HG03066 (cell line): ENCODE measurements around the gene TMEM248.
"Not testable (repeated sequence)": the region's sequence is repeated elsewhere in the genome, so short reads cannot be mapped to it uniquely, and the experiment has no call there.

Experiments used
- ATAC-seq: cut with Tn5 transposase; IDR thresholded peaks from one replicate; pipeline ENCODE4 v1.9.1; 2021; ENCODE audit warnings: low read depth; ENCODE audit not compliant: unreplicated experiment

TMEM248 gene

DNA sequence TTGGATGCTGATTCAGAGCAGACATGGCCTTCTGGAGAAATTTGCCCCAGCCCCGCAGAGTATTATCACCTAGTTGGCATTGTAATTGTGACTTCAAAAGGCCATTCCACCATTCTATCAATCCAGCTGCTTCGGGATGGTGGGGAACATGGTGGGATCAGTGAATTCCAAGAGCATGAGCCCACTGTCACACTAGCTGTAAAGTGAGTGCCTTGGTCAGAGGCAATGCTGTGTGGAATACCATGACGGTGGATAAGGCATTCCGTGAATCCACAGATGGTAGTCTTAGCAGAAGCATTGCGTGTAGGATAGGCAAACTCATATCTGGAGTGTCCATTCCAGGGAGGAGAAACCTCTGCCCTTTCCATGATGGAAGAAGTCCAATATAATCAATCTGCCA, 13.3 kb upstream of the TMEM248 start:
- no peak for ATAC-seq

DNA sequence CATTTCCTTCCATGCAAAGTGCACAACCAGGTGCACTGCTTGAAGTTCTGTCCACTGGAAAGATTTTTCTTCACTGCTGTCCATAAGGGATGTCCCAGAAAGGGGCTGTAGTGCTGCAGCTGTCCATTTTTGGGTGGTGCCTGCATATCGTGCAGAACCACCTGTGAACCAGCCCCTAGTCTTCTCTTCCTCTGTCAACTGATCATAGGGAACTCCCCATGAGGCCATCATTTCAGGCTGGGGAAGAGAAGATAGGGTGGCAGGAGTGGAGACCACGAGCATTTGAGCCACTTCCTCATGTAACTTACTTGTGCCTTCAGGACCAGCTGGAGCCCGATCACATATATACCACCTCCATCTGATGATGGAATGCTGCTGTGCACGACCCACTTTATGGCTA, 12.4 kb upstream of the TMEM248 start:
- ATAC-seq = not testable (repeated sequence)

DNA sequence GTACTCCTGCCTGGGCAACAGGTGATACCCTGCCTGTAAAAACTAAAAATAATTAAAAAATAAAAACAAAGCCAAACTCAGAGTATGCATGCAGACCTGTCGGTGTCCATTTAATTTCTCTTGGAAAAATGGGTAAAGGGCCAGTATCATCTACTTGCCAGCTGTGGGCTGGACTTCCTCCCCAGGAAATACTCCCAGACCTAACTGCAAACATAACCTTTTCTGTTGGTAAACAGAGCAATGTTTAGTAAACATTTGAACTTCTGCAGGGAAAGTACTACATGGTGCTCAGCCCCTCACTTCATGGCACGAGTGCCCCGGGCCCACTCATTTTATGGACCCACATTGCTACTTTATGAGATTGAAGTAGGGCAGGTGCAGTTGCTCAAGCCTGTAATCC, 10.2 kb upstream of the TMEM248 start:
- no peak for ATAC-seq

DNA sequence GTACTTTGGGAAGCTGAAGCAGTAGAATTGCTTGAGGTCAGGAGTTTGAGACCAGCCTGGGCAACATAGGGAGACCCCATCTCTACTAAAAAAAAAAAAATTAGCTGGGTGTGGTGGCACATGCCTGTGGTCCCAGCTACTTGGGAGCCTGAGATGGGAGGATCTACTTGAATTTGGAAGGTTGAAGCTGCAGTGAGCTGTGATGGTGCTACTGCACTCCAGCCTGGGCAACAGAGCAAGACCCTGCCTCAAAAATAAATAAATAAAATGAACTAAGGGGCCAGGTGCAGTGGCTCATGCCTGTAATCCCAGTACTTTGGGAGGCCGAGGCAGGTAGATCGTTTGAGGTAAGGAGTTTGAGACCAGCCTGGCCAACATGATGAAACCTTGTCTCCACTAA, 9.8 kb upstream of the TMEM248 start:
- ATAC-seq = not testable (repeated sequence)

DNA sequence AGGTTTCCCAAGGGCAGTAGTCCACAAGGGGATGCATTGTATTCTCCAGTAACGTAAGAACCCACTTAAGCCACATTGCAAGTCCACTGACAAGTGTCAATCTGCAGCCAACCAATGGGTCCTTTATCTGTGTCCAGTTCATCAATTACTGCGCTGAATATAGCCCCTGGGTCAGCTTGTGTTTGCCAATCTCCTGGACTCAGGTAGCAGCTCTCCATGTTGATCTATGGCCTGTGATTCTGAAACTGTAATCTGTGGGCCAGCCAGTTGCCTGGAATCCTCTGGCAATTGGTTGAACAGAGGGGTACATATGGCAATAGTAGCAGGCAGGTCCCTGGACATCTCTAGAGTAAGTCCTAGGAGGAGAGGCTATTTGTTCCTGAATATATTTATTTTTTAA, 8.8 kb upstream of the TMEM248 start:
- ATAC-seq = no peak

DNA sequence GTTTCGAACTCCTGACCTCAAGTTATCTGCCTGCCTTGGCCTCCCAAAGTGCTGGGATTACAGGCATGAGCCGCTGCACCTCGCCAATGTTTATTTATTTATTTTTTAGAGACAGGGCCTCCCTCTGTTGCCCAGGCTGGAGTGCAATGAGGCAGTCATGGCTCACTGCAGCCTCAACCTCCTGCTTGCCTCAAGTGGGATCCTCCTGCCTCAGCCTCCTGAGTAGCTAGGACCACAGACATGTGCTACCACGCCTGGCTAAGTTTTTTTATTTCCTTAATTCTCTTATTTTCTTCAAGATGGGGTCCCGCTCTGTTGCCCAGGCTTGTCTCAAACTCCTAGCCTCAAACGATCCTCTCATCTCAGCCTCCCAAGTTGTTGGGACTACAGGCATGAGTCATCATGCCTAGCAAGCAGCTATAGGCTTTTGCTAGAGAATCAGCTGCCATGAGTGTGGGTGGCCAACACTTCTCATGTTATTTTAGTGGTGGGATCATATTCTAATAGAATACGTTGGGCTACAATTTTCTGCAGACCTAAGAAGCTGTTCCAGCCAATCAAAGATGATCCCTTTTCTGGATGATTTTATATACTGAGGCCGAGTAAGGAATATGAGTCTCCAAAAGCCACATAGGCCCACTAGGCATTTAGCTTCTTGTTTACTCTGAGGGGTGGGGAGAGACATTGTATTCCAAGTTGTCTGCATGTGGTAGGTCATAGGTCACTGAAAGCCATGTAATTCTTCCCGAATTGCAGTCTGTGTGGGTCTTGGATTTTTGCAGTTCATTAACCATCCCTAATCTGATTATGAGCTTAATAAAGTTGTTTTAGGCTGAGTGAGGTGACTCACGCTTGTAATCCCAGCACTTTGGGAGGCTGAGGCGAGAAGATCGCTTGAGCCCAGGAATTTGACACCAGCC, 7.6 kb upstream of the TMEM248 start:
- ATAC-seq = no peak

DNA sequence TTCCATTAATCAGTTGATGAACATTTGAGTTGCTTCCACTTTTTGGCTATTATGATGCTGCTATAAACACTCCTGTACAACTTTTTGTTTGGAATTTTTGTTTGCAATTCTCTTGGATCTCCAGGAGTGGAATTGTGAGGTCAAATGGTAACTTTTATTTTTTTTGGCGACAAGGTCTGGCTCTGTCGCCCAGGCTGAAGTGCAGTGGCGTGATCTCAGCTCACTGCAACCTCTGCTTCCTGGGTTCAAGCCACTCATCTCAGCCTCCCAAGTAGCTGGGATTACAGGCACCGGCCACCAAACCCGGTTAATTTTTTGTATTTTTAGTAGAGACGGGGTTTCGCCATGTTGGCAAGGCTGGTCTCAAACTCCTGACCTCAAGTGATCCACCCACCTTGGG, 3.1 kb upstream of the TMEM248 start:
- not testable (repeated sequence) for ATAC-seq

DNA sequence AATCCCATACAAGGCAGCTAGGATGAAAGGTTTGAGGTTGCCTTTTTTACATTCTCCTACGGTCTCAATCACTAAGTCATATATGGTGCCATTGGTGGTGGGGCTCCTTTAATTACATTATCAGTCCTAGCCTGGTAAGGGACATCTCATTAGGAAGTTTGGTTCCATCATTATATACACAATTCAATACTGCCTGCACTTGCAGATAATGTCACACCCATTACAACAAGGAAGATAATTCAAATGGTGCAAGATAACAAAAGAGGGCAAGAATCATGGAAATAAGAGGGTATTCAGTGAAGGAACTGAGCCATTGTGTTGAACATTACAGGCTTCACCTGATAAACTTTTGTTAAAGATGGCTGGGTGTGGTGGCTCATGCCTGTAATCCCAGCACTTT, 1.7 kb upstream of the TMEM248 start:
- ATAC-seq = no peak

DNA sequence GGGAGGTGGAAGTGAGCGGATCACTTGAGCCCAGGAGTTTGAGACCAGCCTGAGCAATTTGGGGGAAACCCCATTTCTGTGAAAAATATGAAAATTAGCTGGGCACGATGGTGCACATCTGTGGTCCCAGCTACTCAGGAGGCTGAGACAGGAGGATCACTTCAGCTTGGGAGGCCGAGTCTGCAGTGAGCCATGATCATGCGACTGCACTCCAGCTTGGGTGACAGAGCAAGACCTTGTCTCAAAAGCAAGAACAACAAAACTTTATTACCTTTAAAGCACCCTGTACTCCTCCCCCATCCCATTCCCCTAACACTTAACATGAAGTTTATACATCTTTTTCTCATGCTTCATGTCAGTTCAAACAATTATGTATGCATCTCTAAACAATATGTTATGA, 1.3 kb upstream of the TMEM248 start:
- ATAC-seq = no peak

DNA sequence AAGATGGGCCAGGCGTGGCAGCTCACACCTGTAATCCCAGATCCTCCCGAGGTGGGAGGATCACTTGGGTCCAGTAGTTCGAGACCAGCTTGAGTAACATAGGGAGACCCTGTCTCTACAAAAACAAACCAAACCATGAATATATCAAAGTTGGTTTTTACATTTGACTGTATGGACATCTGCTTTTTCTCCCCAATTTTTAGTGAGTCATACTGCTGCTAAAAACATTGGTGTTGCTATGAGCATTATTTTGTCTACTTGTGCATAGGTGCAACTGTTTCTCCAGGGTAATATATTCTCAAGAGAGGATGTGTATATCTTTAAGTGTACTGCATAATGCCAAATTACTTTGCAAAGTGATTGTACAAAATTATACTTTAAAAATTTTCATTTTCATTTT, 769 bp upstream of the TMEM248 start:
- ATAC-seq = no peak

DNA sequence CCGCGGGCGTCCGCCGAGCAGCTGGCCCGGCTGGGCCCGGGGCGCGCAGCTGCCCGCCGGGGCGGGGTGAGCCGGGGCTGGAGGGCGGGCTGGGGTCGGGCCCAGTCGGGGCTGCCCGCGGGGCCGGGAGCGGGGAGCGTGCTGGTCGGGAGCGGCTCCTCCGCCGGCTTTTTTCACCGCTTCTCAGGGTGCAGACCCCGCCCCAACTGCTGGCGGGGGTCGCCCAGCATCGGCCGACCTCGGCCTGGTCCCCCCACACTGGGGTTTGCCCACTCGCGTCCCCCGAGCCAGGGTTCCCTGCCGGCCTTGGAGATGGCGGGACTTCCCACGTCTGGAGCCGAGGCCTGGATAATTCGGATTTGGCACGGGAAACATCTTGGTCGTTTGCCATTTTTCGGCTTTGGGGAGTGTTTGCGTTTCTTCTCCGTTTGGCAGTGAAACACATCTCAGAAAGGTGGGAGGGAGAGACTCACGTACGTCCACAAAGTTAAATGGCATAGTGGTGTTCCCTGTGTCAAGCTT, 432 bp downstream of the TMEM248 start:
- peak; percentile 30 for ATAC-seq

DNA sequence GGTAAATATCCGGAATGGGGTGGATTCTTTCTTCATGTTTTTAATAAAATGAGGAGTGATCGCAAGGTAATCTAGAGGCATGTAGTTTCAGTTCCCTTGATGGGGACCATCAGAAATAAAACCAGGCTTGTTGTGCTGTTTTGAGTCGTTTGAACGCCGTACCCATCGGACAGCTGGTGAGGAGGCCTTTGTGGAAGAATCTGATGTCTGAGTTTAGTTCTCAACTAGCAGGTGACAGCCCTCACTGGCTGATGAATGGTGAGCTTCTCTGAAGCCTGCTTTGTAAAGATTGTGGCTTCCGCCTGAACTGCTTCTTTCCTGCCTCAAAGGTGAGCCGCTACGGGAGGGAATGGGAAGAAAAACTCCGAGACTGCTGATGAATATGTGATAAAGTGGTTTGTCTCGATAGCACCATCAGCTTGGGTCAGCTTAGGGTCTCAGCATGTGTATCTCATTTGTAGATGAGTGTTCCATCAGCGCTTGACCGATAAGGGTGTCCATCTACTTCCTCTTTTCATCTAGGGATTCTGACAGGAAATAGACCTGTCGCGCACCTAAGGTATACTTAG, 977 bp downstream of the TMEM248 start:
- peak; percentile 20 for ATAC-seq

DNA sequence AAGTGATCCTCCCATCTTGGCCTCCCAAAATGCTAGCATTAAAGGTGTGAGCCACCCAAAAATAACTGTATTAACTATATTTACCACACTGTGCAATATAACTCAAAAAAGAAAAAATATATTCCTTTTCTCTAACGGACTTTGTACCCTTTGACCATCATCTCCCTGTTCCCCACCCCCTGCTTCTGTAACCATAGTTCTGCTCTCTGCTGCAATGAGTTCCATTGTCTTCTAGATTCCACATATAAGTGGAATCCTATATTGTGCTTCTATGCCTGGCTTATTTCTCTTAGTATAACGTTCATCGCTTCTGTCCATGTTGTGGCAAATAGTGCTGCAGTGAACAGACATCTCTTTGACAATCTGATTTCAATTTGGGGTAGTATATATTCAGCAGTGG, 4.2 kb downstream of the TMEM248 start:
- ATAC-seq = no peak

DNA sequence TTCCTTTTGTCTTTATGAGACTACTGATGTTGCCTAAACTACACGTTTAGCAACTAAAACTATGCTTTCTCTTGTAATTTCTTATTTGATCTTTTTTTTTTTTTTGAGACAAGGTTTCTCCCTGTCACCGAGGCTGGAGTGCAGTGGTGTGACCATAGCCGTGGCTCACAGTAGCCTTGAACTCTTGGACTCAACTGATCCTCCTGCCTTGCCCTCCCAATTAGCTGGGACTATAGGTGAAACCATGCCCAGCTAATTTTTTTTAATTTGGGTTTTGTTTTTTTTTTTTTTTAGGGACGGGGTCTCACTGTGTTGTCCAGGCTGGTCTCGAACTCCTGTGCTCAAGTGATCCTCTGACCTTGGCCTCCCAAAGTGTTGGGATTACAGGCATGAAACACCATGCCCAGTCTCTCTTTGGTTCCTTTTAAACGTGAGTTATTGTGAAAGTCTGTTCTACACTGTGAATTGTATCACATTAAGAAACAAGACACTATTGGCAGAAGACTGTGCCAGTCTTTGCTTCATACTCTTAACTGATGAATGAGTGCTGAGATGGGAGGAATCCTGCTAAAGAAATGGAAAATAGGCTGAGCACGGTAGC, 6.4 kb downstream of the TMEM248 start:
- no peak for ATAC-seq

DNA sequence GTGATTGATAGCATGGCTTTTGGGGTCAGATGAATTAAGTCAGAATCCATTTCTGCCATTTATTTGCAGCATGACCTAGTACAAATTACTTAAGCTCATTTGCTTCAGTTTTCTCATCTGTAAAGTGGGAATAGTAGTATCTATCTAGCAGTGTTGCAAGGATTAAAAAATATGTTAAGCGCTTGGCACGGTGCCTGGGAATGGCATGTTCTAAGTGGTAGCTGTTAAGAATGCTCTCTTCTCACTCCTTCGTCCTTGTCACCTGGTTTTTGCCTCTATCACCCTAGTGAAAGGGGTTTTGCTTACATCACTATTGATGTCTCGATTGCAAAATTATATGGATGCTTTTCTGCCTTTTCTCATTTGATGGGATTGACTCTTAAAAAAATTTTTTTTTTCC, 7.4 kb downstream of the TMEM248 start:
- ATAC-seq = no peak

DNA sequence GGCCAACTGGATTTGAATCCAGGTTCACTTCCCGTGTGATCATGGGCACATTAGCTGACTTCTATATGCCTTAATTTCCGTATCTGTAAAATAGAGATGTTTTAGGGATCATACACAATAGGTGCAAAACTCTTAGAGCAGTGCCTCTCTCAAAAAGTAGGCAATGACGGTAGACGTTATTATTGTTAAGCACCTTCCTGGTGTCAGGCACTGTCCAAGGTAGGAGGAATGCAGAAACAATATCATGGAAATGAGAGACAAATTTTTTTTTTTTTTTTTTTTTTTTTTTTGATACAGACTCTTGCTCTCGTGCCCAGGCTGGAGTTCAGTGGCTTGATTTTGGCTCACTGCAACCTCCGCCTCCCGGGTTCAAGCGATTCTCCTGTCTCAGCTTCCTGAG, 8.1 kb downstream of the TMEM248 start:
- no peak for ATAC-seq

DNA sequence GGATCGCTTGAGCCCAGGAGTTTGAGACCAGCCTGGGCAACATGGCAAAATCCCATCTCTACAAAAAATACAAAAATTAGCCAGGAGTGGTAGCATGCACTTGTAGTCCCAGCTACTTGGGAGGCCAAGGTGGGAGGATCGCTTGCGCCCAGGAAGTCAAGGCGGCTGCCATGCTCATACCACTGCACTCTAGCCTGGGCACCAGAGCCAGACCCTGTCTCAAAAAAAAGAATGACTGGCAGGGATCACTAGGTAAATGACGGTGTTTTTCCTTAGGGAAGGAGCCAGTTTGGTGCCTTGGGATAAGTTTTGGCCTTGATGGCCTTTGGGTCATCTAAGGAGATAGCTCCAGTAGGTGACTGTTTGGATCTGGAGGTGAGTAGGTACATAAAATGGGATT, 8.9 kb downstream of the TMEM248 start:
- no peak for ATAC-seq

DNA sequence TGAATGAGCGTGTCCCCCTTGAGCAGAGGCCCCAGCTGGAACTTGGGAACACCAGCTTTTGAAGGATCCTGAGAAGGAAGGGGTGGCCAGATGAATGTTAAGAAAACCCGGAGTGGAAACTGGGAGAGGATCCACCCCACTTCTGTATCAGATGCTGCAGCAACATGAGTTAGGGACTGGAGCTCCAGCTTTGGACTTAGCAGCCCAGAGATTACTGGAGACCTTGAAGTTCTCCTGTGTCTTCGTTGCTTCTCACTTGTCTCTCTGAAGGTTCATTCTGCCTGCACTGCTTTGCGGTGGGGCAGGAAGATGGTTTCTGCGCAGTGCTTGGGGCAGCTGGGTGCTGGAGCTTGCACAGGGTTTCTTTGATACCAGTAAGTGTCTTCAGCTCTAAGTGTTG, 9.3 kb downstream of the TMEM248 start:
- no peak for ATAC-seq

DNA sequence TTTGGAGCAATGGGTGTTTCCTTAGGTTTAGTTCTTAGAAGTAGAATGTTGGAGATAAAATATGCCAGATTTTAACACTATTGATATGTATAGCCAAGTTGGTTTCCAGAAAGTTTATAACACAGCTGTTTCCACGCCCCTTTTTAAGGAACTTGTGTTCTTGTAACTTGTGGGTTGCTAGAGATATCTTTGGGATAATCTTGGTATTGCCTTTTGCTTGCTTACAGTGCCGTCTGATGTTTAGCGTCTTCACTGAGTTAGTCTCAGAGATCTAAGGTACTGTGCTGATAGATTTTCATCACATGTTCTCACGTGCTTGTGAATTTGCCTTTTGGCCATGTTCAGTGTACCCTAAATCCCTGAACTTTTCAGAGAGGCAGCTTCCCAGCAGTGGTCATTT, 12.4 kb downstream of the TMEM248 start:
- ATAC-seq = no peak

DNA sequence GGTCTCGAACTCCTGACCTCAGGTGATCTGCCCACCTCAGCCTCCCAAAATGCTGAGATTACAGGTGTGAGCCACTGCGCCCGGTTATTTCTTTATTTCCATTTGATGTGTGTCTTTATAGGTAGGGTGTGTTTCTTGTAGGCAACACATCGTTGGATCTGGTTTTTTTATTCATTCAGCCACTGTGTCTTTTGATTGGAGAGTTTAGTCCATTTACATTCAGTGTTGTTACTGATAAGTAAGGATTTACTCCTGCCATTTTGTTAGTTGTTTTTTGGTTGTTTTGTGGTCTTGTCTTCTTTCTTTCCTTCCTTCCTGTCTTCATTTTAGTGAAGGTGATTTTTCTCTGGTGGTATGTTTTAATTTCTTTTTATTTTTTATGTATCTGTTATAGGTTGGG, 16.9 kb downstream of the TMEM248 start:
- ATAC-seq = no peak

DNA sequence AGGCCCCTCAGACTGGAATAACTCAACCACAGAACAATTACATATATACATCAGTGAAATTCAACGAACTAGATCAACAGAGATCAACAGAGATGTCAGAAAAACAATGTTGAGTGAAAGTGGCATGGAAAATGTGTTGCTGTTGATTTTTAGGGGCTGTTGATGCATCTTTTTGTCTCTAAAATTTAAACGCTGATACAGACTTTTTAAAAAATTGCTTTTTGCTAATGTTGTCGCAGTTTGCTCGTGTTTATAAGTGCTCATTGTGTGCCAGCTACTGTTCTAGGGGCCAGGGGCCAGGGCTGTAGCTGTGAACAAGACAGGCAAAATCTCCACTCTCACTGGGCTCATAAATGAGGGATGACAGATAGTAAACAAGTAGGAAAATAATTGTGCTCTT, 18.3 kb downstream of the TMEM248 start:
- ATAC-seq = no peak

DNA sequence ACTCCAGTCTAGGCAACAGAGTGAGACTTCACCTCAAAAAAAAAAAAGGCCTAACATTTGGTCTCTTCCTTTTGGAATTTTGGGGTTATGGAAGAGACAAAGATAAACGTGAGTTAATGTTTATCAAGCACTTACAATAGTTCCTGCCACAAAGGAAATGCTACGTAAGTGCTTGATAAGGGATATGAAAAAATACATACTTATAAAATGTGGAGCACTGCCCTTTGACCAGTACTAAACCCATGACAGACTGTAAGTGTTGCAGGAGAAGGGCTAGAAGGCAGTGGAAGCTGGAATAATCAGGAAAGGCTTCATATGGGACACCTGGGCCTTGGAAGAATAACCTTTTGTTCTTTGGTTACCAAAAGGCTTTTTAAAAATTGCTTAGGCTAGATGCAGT, 25.5 kb downstream of the TMEM248 start:
- no peak for ATAC-seq
